Measurements from ENCODE around the gene PLG.
"Not testable (repeated sequence)": the region's sequence is repeated elsewhere in the genome, so short reads cannot be mapped to it uniquely, and the experiment has no call there.

PLG gene

DNA sequence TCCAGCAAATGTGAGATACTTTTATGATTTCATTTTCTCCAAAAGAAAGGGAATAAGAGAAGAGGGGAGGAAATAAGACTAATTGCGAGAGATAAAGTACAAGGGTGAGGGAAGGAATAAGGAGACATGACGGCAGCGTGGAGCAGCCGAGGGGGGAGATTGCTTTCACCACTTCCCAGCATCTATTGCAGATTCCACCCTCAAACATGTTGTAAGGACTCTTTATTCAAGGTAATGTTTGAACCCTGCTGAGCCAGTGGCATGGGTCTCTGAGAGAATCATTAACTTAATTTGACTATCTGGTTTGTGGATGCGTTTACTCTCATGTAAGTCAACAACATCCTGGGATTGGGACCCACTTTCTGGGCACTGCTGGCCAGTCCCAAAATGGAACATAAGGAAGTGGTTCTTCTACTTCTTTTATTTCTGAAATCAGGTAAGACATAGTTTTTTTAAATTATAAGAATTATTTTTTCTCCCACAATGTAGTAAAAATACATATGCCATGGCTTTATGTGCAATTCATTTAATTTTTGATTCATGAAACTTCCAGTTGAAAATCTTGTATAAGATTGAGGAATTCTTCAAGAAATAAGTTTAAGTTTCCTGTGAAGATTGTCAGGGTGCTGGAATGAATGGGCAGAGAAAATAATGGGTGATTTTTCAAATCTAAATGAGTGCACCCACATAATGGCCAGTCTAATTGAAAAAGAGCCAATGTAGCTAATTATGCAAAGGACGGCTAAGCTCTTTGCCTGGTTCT lies at the start of gene PLG:
Gene PLG (plus strand): TSS at position 327 of the 763 bp plus-strand sequence. CDS start 61 bp downstream, at position 388.
- not testable (repeated sequence) for H3K27me3 Mint-ChIP-seq; H3K4me3 Mint-ChIP-seq; H3K4me1 Mint-ChIP-seq (ENCODE audit: low read depth); H3K9me3 Mint-ChIP-seq (ENCODE audit: low read depth); H3K27ac Mint-ChIP-seq; H3K36me3 Mint-ChIP-seq

DNA sequence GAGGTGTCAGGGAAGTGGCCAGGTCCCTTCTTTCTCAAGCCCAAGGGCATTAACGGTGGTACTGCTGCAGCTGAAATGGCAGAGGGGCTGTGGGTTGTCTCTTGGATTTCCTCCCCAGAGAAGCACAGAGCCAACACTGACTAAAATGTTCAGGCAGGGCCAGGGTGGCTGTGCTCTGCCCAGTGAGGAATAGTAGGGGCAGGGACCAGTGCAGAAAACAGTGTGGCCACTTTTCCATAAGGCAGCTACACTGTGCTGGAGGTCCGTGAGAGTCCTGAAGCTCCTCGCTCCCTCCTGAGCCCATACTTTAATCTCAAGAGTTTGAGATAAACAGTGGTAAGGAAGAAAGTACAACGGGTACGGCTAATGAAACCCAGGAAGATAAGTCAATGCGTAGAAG lies 42.5 kb upstream of the PLG start:
- no peaks in the 10 kb centered on the region for H3K36me3 Mint-ChIP-seq
- H3K27ac Mint-ChIP-seq = no peak overlapping the region
- no peaks in the 10 kb centered on the region for H3K9me3 Mint-ChIP-seq (ENCODE audit: low read depth)
- no peaks in the 10 kb centered on the region for H3K4me1 Mint-ChIP-seq (ENCODE audit: low read depth)
- H3K4me3 Mint-ChIP-seq = no peak overlapping the region
- H3K27me3 Mint-ChIP-seq = peaks cover 3% of the 10 kb centered on the region

- Mint-ChIP-seq H3K4me3 (no peak overlapping the region), H3K27ac (no peak overlapping the region), H3K4me1 (ENCODE audit: low read depth) (no peaks in the 10 kb centered on the region), H3K27me3 (peaks cover 6% of the 10 kb centered on the region), H3K36me3 (no peaks in the 10 kb centered on the region), H3K9me3 (ENCODE audit: low read depth) (no peaks in the 10 kb centered on the region)
Measured at GRCh38 chr6:160661216-160661615, 40.8 kb upstream of the PLG start.

DNA sequence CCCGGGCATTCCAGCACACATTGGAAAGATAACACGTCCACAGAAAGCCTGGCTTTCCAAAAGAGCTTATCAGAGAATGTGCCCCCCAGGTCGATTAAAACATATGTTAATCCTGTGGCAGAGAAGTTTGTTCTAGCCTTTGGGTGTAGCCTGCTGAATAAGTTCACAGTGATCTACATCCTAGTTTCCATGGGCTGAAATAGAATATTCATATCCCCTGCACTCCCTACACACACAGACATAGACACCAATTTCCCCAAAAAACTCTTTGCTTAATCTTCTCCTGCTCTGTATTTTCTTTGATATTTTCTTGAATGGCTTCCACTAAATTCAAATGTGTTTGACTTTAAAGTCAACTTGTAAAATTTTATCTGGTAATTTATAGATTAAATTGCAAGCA lies 39.6 kb upstream of the PLG start:
- Mint-ChIP-seq H3K27ac (no peak overlapping the region), H3K4me3 (no peak overlapping the region), H3K4me1 (ENCODE audit: low read depth) (no peaks in the 10 kb centered on the region), H3K27me3 (peaks cover 6% of the 10 kb centered on the region), H3K36me3 (no peaks in the 10 kb centered on the region), H3K9me3 (ENCODE audit: low read depth) (no peaks in the 10 kb centered on the region)

DNA sequence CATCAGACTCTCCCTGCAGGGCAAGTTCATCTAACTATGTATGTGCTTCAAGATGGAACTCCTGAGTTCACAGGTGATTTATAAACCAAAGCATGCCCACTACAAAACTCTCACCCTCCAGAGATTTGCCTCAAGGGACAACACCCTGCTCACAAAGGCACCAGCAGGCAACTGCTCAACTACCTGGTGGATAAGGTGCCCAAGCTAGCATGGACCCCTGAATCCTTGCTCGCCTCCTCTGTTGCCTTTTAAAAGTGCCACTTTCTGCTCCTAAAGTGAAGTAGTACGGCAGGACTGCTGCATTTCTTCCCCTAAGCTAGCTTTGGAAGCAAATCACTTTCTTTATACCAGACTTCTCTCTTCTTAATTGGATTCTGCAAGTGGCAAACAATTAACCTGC lies 39.2 kb upstream of the PLG start:
- no peaks in the 10 kb centered on the region for H3K36me3 Mint-ChIP-seq
- H3K4me3 Mint-ChIP-seq = no peak overlapping the region
- no peaks in the 10 kb centered on the region for H3K9me3 Mint-ChIP-seq (ENCODE audit: low read depth)
- peaks cover 8% of the 10 kb centered on the region for H3K27me3 Mint-ChIP-seq
- no peak overlapping the region for H3K27ac Mint-ChIP-seq
- H3K4me1 Mint-ChIP-seq (ENCODE audit: low read depth) = no peaks in the 10 kb centered on the region

DNA sequence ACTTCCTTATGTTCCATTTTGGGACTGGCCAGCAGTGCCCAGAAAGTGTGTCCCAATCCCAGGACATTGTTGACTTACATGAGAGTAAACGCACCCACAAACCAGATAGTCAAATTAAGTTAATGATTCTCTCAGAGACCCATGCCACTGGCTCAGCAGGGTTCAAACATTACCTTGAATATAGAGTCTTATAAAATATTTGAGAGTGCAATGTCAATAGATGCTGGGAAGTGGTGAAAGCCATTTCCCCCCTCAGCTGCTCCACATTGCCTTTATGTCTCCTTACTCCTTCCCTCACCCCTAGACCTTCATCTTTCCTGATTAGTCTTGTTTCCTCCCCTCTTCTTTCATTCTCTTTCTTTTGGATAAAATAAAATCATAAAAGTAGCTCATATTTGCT lies 37.8 kb upstream of the PLG start, which contains the start of gene LPA:
Gene LPA (minus strand): TSS at position 78 of the 400 bp plus-strand sequence. CDS start 61 bp downstream, at position 17.
- not testable (repeated sequence) for H3K4me1 Mint-ChIP-seq (ENCODE audit: low read depth); H3K27me3 Mint-ChIP-seq; H3K9me3 Mint-ChIP-seq (ENCODE audit: low read depth); H3K27ac Mint-ChIP-seq; H3K4me3 Mint-ChIP-seq; H3K36me3 Mint-ChIP-seq

- Mint-ChIP-seq H3K9me3 (ENCODE audit: low read depth) (peaks cover 13% of the 10 kb centered on the region), H3K4me3 (no peak overlapping the region), H3K4me1 (ENCODE audit: low read depth) (no peaks in the 10 kb centered on the region), H3K27ac (no peak overlapping the region), H3K27me3 (peaks cover 5% of the 10 kb centered on the region), H3K36me3 (no peaks in the 10 kb centered on the region)
Measured at GRCh38 chr6:160667639-160668481, 34.2 kb upstream of the PLG start.

GRCh38 chr6:160668589-160668988 lies 33.5 kb upstream of the PLG start:
- no peaks in the 10 kb centered on the region for H3K36me3 Mint-ChIP-seq
- no peaks in the 10 kb centered on the region for H3K4me1 Mint-ChIP-seq (ENCODE audit: low read depth)
- peaks cover 20% of the 10 kb centered on the region for H3K9me3 Mint-ChIP-seq (ENCODE audit: low read depth)
- no peak overlapping the region for H3K4me3 Mint-ChIP-seq
- peaks cover 5% of the 10 kb centered on the region for H3K27me3 Mint-ChIP-seq
- no peak overlapping the region for H3K27ac Mint-ChIP-seq

DNA sequence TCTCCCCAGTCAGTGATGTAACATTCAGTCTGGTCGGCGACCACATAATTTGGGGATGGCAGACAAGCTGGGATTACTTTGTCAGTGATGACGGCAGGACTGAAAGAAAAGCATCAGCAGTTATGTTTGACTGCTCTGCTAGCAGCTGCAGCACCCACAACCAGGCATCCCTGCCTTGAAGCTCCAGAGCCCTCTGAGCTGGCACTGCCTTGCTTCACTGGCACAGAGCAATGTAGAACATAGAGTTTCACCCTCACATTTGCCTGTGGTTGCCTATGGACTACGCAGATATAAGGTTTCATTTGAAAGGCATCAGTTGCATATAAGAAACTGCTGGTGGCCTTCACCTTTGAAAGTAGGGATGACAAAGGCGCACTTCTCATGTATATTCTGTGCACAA lies 25.6 kb upstream of the PLG start:
- not testable (repeated sequence) for H3K4me1 Mint-ChIP-seq (ENCODE audit: low read depth); H3K27ac Mint-ChIP-seq; H3K27me3 Mint-ChIP-seq; H3K4me3 Mint-ChIP-seq; H3K36me3 Mint-ChIP-seq
- peaks cover 22% of the 10 kb centered on the region for H3K9me3 Mint-ChIP-seq (ENCODE audit: low read depth)

DNA sequence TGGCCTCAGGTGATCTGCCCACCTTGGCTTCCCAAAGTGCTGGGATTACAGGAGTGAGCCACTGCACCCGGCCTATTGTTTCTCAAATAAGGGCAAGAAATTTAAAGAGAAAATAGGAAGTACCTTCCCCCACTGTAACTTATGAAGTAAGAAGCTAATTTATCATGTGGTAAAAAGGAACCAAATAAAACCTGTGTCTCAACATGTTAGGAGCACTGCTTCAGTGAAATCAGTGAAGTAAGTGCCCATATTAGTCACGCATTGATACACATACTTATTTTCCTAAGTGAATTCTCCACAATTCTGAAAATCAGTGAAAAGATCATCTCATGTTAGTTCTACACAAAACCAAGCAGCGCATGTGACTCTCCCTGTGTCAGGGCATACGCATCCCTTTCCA lies 23.8 kb upstream of the PLG start:
- Mint-ChIP-seq H3K27ac (no peak overlapping the region), H3K9me3 (ENCODE audit: low read depth) (peaks cover 5% of the 10 kb centered on the region), H3K27me3 (peaks cover 2% of the 10 kb centered on the region), H3K4me1 (ENCODE audit: low read depth) (no peaks in the 10 kb centered on the region), H3K4me3 (no peak overlapping the region), H3K36me3 (no peaks in the 10 kb centered on the region)

DNA sequence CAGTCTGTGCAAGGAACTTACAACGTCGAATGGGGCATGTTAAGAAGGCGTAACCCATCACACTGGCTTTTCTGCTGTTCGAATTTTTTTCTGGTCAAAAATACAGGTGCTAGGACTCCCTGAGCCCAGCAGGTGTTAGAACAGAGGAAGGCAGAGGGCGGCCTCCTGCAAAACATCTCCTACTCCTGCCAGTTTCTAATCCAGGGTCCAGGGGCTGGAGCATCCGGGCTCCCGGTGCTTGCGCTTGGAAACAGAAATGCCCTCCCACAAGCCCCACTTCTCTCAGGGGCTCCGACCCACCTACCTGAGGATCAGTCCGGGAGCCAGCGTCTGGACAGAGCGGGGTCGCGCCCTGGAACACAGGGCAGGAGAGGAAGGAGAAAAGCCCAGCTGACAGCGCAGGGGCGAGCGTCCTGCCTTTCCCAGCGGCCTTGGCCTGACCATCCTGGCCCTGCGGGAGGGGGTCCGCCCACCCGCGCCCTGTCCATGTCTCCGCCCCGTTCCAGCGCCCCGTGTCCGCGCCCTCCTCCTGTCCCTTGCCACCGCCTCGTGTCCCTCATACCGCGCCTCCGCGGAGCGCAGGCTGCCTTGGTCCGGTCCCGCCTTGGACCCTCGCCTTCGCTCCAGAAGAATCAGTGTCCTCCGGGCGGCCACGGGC lies 23.2 kb upstream of the PLG start:
- no peaks in the 10 kb centered on the region for H3K9me3 Mint-ChIP-seq (ENCODE audit: low read depth)
- H3K36me3 Mint-ChIP-seq = no peaks in the 10 kb centered on the region
- H3K27me3 Mint-ChIP-seq = peaks cover 3% of the 10 kb centered on the region
- H3K4me1 Mint-ChIP-seq (ENCODE audit: low read depth) = no peaks in the 10 kb centered on the region
- no peak overlapping the region for H3K27ac Mint-ChIP-seq
- H3K4me3 Mint-ChIP-seq = no peak overlapping the region

DNA sequence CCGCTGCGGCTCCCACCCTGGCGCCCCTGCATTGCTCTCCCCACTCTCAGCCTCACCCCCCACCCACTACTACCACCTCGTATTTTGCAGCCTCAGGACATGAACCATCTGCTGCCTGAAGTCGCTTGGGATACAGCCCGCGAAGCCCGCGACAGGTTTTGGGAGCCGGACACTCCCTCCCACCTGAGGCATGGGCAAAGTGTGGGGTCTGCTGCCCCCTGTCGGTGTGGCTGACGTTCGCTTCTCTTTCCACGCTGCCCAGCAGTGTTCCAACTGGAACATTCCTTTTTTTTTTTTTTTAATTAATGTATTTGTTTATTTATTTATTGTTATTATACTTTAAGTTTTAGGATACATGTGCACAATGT lies 22.7 kb upstream of the PLG start:
- Mint-ChIP-seq H3K4me3 (no peak overlapping the region), H3K36me3 (no peaks in the 10 kb centered on the region)

GRCh38 chr6:160685101-160685761 lies 16.8 kb upstream of the PLG start:
- H3K4me3 Mint-ChIP-seq; H3K27ac Mint-ChIP-seq; H3K27me3 Mint-ChIP-seq; H3K36me3 Mint-ChIP-seq; H3K9me3 Mint-ChIP-seq (ENCODE audit: low read depth); H3K4me1 Mint-ChIP-seq (ENCODE audit: low read depth): not testable (repeated sequence)

More for the DNA sequence above, 22.7 kb upstream of the PLG start:
- Mint-ChIP-seq H3K27ac (no peak overlapping the region), H3K4me1 (ENCODE audit: low read depth) (no peaks in the 10 kb centered on the region), H3K9me3 (ENCODE audit: low read depth) (no peaks in the 10 kb centered on the region), H3K27me3 (peaks cover 3% of the 10 kb centered on the region)

GRCh38 chr6:160685762-160686450 lies 16.1 kb upstream of the PLG start:
- Mint-ChIP-seq H3K36me3 (no peaks in the 10 kb centered on the region), H3K27ac (no peak overlapping the region), H3K4me3 (no peak overlapping the region)

More at GRCh38 chr6:160685762-160686450, 16.1 kb upstream of the PLG start:
- Mint-ChIP-seq H3K27me3 (peaks cover 7% of the 10 kb centered on the region), H3K9me3 (ENCODE audit: low read depth) (no peaks in the 10 kb centered on the region), H3K4me1 (ENCODE audit: low read depth) (no peaks in the 10 kb centered on the region)

All from activated naive CD8-positive, alpha-beta T cell (primary cell).